HepG2 (cell line): Measurements from ENCODE around the gene LRRC73. TPM values are rescaled to one million over a fixed set of nuclear protein-coding genes. Genes with fewer than 3 reads are reported as not detected.

Experiments used
- CREB1 ChIP-seq, 2 experiments: fragments of 450-650 bp in 1 of 2; IDR thresholded peaks; 2 replicates each; pipeline ENCODE4 v1.6.1; 2016 to 2017; ENCODE audit warnings: control low read depth in 1 of 2, mild to moderate bottlenecking in 1 of 2, missing compliant biosample characterization in 1 of 2, missing genetic modification characterization in 1 of 2
- MXD4 ChIP-seq: IDR thresholded peaks from 2 replicates; pipeline ENCODE4 v1.6.1; 2016; ENCODE audit warnings: mild to moderate bottlenecking, missing biosample characterization, missing genetic modification reagents
- POLR2G ChIP-seq: fragments of 200-400 bp; formaldehyde crosslinking; IDR thresholded peaks from 2 replicates; pipeline ENCODE4 v1.6.1; 2018; ENCODE audit warnings: mild to moderate bottlenecking, low read depth, low read length, moderate library complexity
- RBFOX2 ChIP-seq: fragments of 200-400 bp; formaldehyde crosslinking; IDR thresholded peaks from 2 replicates; pipeline ENCODE4 v1.6.1; 2017; ENCODE audit warnings: low read depth, mild to moderate bottlenecking, low read length
- SP2 ChIP-seq: sonication (generic); formaldehyde crosslinking; IDR thresholded peaks from 2 replicates; pipeline ENCODE4 v1.5.1; 2020; ENCODE audit warnings: mild to moderate bottlenecking, missing genetic modification reagents
- TOPORS ChIP-seq: sonication (generic); formaldehyde crosslinking; IDR thresholded peaks from 2 replicates; pipeline ENCODE4 v1.8.0; 2023; ENCODE audit warnings: mild to moderate bottlenecking, missing genetic modification reagents
- U2AF1 ChIP-seq: fragments of 200-400 bp; formaldehyde crosslinking; optimal IDR thresholded peaks from 2 replicates; pipeline ENCODE3; 2017; ENCODE audit warnings: mild to moderate bottlenecking, low read depth, low read length
- XBP1 ChIP-seq: sonication (generic); formaldehyde crosslinking; IDR thresholded peaks from 2 replicates; pipeline ENCODE4 v1.5.0; 2020; ENCODE audit warnings: missing genetic modification reagents
- ZNF225 ChIP-seq: sonication (generic); formaldehyde crosslinking; IDR thresholded peaks from 2 replicates; pipeline ENCODE4 v1.4.0; 2020; ENCODE audit warnings: mild to moderate bottlenecking, missing genetic modification reagents
- ZNF709 ChIP-seq: sonication (generic); formaldehyde crosslinking; IDR thresholded peaks from 2 replicates; pipeline ENCODE4 v1.5.0; 2020; ENCODE audit warnings: mild to moderate bottlenecking, missing genetic modification reagents
- ZNF891 ChIP-seq: sonication (generic); formaldehyde crosslinking; IDR thresholded peaks from 2 replicates; pipeline ENCODE4 v1.5.0; 2020; ENCODE audit warnings: mild to moderate bottlenecking, missing genetic modification reagents
- polyA plus RNA-seq, 8 experiments: library from polyadenylated mRNA; depleted of rRNA in 3 of 8; stranded (reverse) in 7 of 8; unstranded in 1 of 8; fragments of >200 nt; fragmentation: Illumina TruSeq in 4 of 8; extraction: Trizol in 4 of 8; gene quantifications; 2 replicates each; pipeline versions ENCODE4 v1.2.1 to v1.2.3, GENCODE V29; 2011 to 2016; ENCODE audit warnings: low read depth in 4 of 8, missing spikeins in 1 of 8, mixed read lengths in 1 of 8; ENCODE audit not compliant: insufficient read depth in 1 of 8
- total RNA-seq, 5 experiments: library from RNA; depleted of rRNA; stranded (reverse); fragments of >200 nt; fragmentation: Illumina TruSeq; extraction: Trizol; gene quantifications; 2 replicates each; pipeline ENCODE4 v1.2.3, GENCODE V29; 2016; ENCODE audit warnings: low read depth in 1 of 5
- TF ChIP-seq, protein P1 (sequence below): sonication (generic); formaldehyde crosslinking; IDR thresholded peaks from 2 replicates; pipeline ENCODE4 v1.8.1; 2023; ENCODE audit warnings: mild to moderate bottlenecking, missing genetic modification reagents
- TF ChIP-seq, protein P2 (sequence below): sonication (generic); formaldehyde crosslinking; IDR thresholded peaks from 2 replicates; pipeline ENCODE4 v1.4.0; 2020; ENCODE audit warnings: mild to moderate bottlenecking, missing genetic modification reagents
- TF ChIP-seq, protein P3 (sequence below): IDR thresholded peaks from 2 replicates; pipeline ENCODE4 v1.6.1; 2012; ENCODE audit warnings: inconsistent platforms
- TF ChIP-seq, protein P4 (sequence below): sonication (generic); formaldehyde crosslinking; IDR thresholded peaks from 2 replicates; pipeline ENCODE4 v1.4.0; 2020; ENCODE audit warnings: mild to moderate bottlenecking, low read depth, missing genetic modification reagents
- TF ChIP-seq, protein P5 (sequence below): sonication (generic); formaldehyde crosslinking; conservative IDR thresholded peaks from 2 replicates; pipeline ENCODE4 v1.8.0; 2022; ENCODE audit warnings: low read depth, missing genetic modification reagents

The LRRC73 gene
- total and polyA plus RNA-seq, 2 of the 13 experiments (the other 11 are each of a cell fraction or from before 2014, with no cell fraction given), result 0.11 to 0.12 TPM

DNA sequence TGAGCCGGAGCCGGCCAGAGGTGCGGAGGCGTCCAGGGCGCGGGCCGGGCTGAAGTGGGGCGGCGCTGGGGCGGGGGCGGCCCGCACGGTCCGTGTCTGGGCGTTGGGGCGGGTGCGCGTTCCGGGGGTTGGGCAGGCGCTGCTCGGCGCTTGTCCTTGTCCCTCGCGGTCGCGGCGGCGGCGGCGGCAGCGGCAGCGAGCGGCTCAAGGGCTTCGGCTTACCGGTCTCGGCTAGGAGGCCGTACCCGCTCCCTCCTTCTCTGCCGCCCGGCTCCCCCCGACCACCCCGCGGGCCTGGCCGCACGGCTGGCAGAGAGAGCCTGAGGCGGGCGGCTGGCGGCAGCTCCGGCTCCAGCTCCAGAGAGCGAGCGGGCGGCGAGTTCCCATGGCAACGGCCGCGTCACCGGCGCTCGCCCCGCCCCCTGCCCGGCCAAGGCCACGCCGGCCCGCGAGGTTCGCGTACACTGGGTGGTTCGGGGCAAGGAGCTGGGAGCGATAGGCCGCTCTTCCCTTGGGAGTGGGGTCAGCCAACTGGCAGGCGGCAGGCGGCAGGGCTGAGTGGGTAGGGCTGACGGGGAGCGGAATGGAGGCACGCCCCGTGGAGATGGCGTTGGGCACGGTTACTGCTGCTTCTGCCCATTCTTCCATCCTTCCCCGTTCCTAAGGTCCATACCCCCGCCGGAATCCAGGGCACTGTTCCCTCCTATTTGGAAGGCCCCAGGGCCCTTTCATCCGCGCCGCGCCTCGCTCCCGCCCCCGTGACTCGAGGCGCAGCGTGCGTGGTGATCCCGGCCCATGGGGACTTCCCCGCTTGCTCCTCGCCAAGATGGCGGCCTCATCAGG is at the start of gene LRRC73 (continued):
- TF ChIP-seq, protein P1, sequence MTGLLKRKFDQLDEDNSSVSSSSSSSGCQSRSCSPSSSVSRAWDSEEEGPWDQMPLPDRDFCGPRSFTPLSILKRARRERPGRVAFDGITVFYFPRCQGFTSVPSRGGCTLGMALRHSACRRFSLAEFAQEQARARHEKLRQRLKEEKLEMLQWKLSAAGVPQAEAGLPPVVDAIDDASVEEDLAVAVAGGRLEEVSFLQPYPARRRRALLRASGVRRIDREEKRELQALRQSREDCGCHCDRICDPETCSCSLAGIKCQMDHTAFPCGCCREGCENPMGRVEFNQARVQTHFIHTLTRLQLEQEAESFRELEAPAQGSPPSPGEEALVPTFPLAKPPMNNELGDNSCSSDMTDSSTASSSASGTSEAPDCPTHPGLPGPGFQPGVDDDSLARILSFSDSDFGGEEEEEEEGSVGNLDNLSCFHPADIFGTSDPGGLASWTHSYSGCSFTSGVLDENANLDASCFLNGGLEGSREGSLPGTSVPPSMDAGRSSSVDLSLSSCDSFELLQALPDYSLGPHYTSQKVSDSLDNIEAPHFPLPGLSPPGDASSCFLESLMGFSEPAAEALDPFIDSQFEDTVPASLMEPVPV (CRISPR knock-in tag), result no peak; the same call in 1 of the 2 replicates
- TF ChIP-seq TOPORS (CRISPR knock-in tag) (peak; percentile 77; the same call in 1 of the 2 replicates), XBP1 (no peak), ZNF709 (CRISPR knock-in tag) (peak; percentile 66; the same call in 1 of the 2 replicates), MXD4 (CRISPR knock-in tag) (peak; percentile 93; the same call in 1 of the 2 replicates), ZNF891 (peak; percentile 77; the same call in 1 of the 2 replicates), SP2 (CRISPR knock-in tag) (no peak; the same call in 1 of the 2 replicates), ZNF225 (CRISPR knock-in tag) (peak; percentile 70), CREB1 (IDR thresholded peaks at IDR 0.05) (peak; percentile 76; the same call in 1 of the 2 replicates), CREB1 (CRISPR knock-in tag; IDR thresholded peaks at IDR 0.05) (no peak), U2AF1 (no peak), POLR2G (peak; percentile 77), RBFOX2 (peak; percentile 86)
- TF ChIP-seq, protein P2, sequence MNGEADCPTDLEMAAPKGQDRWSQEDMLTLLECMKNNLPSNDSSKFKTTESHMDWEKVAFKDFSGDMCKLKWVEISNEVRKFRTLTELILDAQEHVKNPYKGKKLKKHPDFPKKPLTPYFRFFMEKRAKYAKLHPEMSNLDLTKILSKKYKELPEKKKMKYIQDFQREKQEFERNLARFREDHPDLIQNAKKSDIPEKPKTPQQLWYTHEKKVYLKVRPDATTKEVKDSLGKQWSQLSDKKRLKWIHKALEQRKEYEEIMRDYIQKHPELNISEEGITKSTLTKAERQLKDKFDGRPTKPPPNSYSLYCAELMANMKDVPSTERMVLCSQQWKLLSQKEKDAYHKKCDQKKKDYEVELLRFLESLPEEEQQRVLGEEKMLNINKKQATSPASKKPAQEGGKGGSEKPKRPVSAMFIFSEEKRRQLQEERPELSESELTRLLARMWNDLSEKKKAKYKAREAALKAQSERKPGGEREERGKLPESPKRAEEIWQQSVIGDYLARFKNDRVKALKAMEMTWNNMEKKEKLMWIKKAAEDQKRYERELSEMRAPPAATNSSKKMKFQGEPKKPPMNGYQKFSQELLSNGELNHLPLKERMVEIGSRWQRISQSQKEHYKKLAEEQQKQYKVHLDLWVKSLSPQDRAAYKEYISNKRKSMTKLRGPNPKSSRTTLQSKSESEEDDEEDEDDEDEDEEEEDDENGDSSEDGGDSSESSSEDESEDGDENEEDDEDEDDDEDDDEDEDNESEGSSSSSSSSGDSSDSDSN (CRISPR knock-in tag), result peak; percentile 68; the same call in 1 of the 2 replicates
- TF ChIP-seq, protein P3, sequence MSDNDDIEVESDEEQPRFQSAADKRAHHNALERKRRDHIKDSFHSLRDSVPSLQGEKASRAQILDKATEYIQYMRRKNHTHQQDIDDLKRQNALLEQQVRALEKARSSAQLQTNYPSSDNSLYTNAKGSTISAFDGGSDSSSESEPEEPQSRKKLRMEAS, result peak; percentile 53
- TF ChIP-seq, protein P4, sequence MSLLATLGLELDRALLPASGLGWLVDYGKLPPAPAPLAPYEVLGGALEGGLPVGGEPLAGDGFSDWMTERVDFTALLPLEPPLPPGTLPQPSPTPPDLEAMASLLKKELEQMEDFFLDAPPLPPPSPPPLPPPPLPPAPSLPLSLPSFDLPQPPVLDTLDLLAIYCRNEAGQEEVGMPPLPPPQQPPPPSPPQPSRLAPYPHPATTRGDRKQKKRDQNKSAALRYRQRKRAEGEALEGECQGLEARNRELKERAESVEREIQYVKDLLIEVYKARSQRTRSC (CRISPR knock-in tag), result peak; percentile 38; the same call in 1 of the 2 replicates
- TF ChIP-seq, protein P5, sequence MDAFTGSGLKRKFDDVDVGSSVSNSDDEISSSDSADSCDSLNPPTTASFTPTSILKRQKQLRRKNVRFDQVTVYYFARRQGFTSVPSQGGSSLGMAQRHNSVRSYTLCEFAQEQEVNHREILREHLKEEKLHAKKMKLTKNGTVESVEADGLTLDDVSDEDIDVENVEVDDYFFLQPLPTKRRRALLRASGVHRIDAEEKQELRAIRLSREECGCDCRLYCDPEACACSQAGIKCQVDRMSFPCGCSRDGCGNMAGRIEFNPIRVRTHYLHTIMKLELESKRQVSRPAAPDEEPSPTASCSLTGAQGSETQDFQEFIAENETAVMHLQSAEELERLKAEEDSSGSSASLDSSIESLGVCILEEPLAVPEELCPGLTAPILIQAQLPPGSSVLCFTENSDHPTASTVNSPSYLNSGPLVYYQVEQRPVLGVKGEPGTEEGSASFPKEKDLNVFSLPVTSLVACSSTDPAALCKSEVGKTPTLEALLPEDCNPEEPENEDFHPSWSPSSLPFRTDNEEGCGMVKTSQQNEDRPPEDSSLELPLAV, result no peak
